Heart left ventricle (tissue), 13 donors: ENCODE data around the gene TBX18.

Experiments used
- POLR2A ChIP-seq, 2 donors: fragments of 450-650 bp; IDR thresholded peaks; one replicate each; pipeline ENCODE4 v1.6.1; 2017; ENCODE audit warnings: antibody characterized with exemption in 2 of 2, mild to moderate bottlenecking in 2 of 2, moderate library complexity in 2 of 2
- TF ChIP-seq, protein P1 (sequence below), 12 donors: fragments of 200-600 bp; sonication (generic) in 4 of 12; IDR thresholded peaks; one replicate each; pipeline versions ENCODE4 v1.5.0 to v1.8.0; 2018 to 2022; ENCODE audit warnings: antibody characterized with exemption in 12 of 12, mild to moderate bottlenecking in 5 of 12
- donor health status: ischemic (EF 13 %, LVEDD 7.1; RV severe dilation, severe dysfunction).
- donor health status: DM: no; HTN: yes; CAD: no.
- donor health status: DM: no; HTN: no; CAD: no.
- donor health status: ischemic (EF 25% LVEDD 6.9; RV normal size, moderate dysfunction).
- donor health status: ischemic (EF 25% LVEDD 5.7; RV mildly dilated, moderate dysfunction).
- donor health status: ischemic (EF 35%, LVEDD 5.7; RV mildly dilated, moderate dysfunction).
- donor health status: nonischemic (EF 11% LVEDD 7.7; RV severe dilation, severe dysfunction).
- donor health status: DM: yes; HTN: yes; CAD: no.
- donor health status: PGD.
- donor health status: ischemic (EF 29% LVEDD 5.4; RV normal size, mild dysfunction).
- donor health status: nonischemic (EF 23%, LVEDD 6.1; RV moderate dilation, normal function).

DNA sequence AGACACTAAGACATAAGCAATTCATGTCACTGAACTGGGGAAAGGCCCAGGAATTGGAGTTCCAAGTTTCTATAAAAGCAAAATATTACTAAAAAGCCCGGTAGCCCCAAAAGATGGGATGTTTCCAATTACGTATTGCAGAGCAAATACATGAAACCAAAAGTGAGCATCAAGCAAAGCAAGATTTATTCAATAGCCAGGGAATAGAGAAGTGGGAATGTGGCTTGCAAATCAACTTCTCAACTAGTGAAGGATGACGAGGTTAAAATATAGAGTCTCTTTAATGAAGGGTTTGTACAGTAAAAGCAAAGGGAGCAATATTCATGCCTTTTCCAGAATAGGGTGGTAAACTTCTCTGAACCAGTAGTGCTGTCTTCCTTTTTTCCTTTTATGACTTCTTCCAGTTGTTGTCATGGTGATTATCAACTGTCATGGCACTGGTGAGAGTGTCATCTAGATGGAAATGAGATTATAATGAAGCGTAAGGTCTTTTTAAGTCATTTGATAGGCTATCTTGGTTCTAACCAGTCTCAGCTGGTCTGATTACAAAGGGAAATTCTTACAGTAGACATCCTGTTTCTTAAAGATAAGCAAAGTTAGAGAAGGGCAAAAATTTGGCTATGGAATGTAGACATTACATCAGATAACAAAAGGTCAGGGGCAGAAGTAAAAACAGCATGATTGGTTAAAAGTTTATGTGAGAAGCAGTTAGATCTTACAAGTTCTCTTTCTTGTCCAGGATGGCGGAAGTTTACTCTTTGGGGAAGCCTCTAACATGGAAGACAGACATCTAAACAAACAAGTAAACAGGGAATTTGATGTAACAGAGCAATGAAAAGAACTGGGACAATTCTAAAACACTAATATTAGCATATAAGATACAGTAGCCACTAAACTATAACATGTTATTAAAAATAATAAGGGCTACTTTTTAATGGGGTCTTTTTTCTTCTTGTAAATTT is 96.9 kb downstream of the TBX18 start:
- TF ChIP-seq, protein P1, sequence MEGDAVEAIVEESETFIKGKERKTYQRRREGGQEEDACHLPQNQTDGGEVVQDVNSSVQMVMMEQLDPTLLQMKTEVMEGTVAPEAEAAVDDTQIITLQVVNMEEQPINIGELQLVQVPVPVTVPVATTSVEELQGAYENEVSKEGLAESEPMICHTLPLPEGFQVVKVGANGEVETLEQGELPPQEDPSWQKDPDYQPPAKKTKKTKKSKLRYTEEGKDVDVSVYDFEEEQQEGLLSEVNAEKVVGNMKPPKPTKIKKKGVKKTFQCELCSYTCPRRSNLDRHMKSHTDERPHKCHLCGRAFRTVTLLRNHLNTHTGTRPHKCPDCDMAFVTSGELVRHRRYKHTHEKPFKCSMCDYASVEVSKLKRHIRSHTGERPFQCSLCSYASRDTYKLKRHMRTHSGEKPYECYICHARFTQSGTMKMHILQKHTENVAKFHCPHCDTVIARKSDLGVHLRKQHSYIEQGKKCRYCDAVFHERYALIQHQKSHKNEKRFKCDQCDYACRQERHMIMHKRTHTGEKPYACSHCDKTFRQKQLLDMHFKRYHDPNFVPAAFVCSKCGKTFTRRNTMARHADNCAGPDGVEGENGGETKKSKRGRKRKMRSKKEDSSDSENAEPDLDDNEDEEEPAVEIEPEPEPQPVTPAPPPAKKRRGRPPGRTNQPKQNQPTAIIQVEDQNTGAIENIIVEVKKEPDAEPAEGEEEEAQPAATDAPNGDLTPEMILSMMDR (IDR thresholded peaks at IDR 0.05) = no peak
- no peak for TF ChIP-seq POLR2A (IDR thresholded peaks at IDR 0.05)
